Measurements from ENCODE around the gene ONECUT1.

The ONECUT1 gene

DNA sequence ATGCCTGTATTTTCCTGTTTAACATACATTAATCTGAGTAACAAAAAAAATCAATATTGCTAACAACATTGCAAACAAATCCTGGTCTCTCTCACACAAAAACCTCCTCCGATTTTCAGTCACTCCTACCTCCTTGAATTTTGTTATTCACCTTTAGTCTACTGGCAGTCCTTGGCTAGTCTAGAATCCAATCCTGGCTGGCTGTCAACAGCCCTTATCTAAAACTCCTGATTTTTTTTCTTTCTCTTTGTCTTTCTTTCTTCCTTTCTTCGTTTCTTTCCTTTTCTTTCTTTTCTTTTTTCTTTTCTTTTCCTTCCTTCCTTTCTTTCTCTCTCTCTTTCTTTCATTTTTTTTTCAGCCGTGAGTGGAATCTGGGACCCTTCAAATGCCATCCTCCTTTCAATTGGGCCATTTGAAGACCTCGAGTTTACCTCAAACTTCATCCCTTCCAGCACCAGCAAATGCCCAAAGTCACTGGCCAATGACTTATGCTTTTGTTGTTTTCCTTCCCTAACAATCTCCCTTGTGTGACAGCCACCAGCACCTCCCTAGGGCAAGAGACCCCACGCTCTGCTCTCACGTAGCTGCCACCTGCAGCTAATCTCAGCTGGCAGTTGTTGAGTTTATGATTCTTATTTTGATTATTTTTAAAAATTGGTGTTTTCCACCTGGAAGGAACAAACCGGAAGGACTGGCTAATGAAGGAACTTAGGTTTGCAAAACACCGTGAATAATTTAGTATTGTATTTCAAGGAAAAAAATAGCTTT is 6.8 kb upstream of the ONECUT1 start:
- DNase-seq, result no peak

- no peak for DNase-seq
These were observed 6.0 kb upstream of the ONECUT1 start for GRCh38 chr15:52796228-52796521.

- no peak for DNase-seq
These were observed 5.5 kb upstream of the ONECUT1 start for GRCh38 chr15:52795464-52796227.

- DNase-seq, result no peak
These were observed 4.7 kb upstream of the ONECUT1 start for GRCh38 chr15:52794665-52795463.

DNA sequence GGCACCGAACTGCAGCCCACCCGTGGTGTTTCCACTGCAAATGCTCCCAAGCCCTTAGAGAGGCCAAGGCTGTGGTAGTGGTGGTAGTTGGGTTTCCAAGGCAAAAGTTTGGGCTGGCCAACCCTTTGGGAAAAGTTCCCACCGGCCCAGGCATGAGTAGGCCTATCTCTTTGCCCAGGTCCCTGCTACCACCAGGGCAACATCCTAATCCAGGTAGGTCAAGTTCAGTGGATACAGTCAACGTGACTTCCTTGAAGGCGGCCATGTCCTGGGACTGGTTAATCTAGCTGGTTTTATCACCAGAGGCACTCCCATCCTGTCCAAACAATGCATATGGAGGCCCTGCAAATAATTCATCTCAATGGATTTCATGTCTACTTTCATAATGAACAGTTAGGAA is 1.6 kb upstream of the ONECUT1 start:
- DNase-seq, result no peak

DNA sequence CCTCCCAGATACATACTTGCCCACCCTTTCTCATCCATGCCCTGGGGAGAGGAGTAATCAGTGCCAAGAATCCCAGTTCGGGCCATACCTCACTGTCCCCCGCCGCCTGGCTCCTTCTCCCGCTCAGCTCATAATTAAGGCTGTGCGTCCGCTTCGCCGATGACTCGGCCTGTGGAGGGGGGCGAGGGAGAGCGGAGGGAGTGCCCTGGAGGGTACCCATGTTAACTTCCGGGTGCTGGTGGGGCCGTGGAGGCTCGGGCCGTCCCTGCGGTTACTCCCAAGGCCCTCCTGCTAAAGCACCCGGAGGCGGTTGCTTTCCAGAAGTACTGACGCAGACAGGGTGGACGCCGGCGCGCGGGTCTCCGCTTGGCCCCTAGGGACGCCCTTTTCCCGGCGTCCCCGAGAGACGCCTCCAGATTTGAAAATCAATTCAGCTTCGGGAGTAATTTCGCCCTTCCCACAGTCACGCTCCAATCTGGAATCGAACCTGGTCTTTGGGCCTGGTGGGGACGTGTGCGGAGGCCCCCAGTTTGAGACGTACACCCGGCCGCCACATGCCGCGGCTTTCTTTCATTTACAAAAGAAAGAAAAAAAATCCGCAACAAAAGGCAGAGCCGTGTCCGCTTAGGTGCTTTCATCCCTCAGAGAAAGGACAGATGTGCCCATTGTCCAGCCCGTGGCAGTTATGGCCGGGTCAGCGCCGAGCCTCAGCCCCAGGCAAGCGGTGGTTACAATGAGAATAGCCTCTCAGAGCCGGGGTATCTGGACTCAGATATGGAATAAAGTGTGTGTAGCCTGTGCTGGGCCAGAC is 1.0 kb upstream of the ONECUT1 start:
- DNase-seq, result no peak

DNA sequence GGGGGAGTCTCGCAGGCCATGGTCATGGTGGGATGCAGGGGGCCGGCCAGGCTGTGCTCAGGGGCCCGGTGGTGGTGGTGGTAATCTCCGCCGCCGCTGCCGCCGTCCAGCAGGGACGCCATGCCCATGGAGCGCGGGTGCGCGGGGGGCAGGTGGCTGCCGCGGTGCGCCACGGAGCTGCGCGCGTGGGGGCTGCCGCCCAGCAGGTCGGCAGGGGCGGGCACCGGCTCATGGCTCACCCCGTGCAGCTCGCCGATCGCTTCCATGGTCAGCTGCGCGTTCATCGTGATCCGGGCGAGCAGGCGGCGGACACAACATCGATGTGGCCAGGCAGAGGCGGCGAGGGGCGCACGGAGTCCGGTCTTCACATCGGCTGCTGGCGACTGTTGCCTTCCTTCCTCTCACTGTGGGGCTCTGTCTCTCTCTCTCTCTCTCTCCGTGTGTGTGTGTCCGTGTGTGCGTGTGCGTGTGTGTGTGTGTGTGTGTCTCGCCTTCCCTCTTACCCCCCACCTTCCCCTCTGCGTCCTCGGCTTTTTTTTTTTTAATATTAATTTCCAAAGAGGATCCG is 451 bp downstream of the ONECUT1 start:
- no peak for DNase-seq

DNA sequence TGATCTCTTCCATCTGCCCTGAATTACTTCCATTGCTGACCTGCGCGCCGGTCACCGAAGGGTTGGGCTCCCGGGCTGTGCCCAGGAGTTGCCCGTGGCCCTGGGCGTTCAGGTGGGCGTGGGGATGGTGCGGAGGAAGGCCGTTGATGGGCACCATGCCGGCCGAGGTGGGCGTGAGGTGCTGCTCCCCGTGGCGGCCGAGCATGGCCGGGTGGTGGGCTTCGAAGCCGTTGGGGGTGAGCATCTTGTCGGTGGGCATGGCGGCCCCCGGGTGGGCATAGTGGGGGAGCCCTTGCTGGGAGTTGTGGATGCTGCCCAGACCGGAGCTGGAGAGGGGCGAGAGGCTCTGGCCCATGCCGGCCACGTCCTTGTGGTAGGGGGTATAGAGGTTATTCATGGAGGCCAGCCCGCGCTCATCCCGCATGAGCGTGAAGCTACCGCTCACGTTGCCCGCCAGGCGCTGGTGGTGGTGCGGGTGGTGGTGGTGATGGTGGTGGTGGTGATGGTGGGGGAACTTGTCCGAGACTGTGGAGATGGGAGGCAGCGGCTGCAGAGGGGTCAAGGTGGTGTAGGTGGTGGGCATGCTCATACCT is 1.0 kb downstream of the ONECUT1 start:
- no peak for DNase-seq

GRCh38 chr15:52788099-52788986 is 1.8 kb downstream of the ONECUT1 start:
- no peak for DNase-seq

DNA sequence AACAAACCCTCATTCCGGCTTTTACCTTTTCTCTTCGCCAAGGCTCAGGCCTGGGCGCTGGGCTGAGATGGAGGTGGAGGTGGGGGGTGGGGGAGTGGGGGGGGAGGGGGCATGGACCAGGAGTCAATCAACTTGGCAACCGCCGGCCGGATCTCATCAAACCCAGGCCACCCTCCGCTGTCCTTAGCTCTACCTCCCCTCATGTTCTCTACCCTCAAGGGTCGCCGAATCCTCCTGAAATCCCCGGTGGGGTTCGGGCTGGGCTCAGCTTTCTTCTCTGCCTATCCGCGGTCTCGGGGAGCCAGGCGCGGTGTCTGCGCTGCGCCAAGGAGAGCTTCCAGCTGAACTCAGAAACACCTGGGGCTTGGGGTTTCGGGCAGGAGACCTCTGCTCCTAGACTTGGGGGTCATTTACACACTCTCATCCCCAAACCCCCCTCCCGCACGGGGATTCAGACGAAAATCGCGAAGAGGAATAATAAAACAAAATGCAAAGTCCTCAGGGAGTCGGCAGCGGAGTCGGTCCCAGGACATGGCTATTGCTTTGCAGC is 2.5 kb downstream of the ONECUT1 start:
- no peak for DNase-seq

GRCh38 chr15:52787123-52787503 is 3.0 kb downstream of the ONECUT1 start:
- DNase-seq, result no peak

- DNase-seq, result no peak
These were observed 3.6 kb downstream of the ONECUT1 start for GRCh38 chr15:52786436-52787122.

DNA sequence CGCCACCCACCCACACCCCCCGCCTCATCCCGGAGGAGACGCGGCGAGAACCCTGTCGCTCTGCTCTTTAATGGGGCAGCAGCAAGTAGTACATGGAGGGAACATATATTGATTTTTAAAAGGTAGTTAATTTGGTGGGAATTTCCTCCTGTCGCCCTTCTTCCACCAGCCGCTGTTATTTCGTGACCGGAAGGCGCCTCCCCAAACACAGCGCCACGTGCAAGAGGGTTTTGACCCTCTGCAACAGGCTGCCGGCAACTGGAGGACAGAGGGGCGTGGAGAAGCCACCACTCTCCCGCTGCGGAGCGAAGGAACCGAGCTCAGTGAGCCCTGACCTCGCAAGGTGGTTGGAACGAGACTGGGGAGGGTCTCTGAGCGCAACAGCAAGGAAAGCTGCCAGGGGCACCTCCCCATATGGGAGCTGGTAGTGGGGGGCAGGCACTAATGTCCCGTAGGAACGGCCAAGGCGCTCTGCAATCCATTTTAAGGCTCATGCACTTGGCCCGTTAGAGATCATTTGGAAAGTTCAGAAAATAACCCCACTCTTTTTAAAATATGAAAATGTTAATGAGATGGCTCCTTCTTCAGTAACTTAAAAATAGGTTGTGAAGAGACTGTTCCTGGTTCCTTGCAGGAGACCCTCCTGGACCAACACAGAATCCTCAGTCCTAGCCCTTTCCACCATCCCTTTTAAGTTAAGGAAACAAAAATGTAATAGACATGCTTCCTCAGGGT is 4.3 kb downstream of the ONECUT1 start:
- DNase-seq, result no peak

- no peak for DNase-seq
These were observed 5.1 kb downstream of the ONECUT1 start for GRCh38 chr15:52784799-52785671.

DNA sequence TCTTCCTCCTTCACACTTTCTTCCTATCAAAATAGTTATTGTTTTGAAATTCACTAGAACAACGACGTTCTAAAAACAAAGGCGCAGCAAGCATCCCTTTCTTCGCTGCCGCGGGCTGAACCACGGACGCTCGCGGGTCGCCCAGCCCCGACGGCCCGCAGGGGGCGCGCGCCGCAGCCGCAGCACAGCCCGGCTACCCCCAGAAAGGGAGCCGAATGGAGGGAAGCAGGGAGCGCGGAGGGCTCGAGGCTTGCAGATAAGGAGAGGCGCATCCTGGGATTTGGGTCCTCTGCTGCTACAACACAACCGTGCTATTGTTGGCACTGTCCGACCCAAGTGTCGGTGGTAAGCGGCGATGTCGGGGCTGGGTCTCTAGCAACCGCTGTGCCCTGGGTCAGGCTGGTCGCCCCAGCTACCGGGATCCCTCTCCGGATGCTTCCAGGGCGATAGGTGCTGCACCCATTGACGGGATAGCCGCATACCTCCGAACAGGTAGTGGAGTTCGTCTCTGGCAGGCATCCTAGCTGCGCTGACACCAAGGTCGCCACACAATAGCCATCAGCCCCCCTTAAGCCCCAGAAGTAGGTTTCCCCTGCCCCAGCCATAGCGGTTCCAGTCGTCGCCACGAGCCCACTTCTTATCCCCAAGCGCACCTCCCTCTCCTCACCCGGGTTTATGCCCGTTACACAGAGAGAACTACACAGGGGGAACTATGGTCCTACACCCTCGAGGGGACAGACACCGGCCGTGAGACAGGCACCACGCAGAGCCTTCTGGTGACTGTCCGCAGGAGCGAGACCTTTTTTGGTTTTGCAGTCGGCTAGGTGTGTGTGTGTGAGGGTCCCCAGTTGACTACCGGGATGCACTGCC is 6.0 kb downstream of the ONECUT1 start:
- peak; percentile 61 for DNase-seq

GRCh38 chr15:52783191-52783829 is 6.8 kb downstream of the ONECUT1 start:
- DNase-seq, result peak; percentile 54

GRCh38 chr15:52782514-52782913 is 7.6 kb downstream of the ONECUT1 start:
- DNase-seq, result no peak
